DOHH2 (cell line): ENCODE measurements around the gene SERTAD2.

Source experiments
- CTCF ChIP-seq: fragments of 200-600 bp; sonication (generic); IDR thresholded peaks from one replicate; pipeline ENCODE4 v1.5.1; 2014; ENCODE audit warnings: antibody characterized with exemption, mild to moderate bottlenecking, low read depth, low read length; ENCODE audit not compliant: poor library complexity, severe bottlenecking
- EZH2phosphoT487 ChIP-seq: fragments of 200-600 bp; sonication (generic); IDR thresholded peaks from 2 replicates; pipeline ENCODE4 v1.6.1; 2017; ENCODE audit warnings: borderline replicate concordance, mild to moderate bottlenecking, antibody characterized with exemption, low read length, moderate library complexity, mixed read lengths

- no peak for TF ChIP-seq CTCF
- TF ChIP-seq EZH2phosphoT487: no peak
Observed at GRCh38 chr2:64631771-64632170, 21.9 kb downstream of the SERTAD2 start.
